ENCODE results near the gene YPEL4. TPM values are rescaled to one million over a fixed set of nuclear protein-coding genes. Genes with fewer than 3 reads are reported as not detected.

Gene YPEL4
- total RNA-seq, 4 donors from 2014 or later, result 0.63 to 1.8 (median 1.5) TPM

GRCh38 chr11:57638811-57639320 lies 10.8 kb downstream of the YPEL4 start:
- no peak for TF ChIP-seq CTCF (IDR thresholded peaks at IDR 0.05)
- ATAC-seq (ENCODE audit: low FRiP score) (no peak), DNase-seq (ENCODE audit: low spot score) (no peak)

GRCh38 chr11:57638005-57638781 lies 11.5 kb downstream of the YPEL4 start:
- DNase-seq (ENCODE audit: low spot score) (no peak), ATAC-seq (ENCODE audit: low FRiP score) (peak; percentile 77)
- no peak for TF ChIP-seq CTCF (IDR thresholded peaks at IDR 0.05)

- DNase-seq (ENCODE audit: low spot score), result no peak
- ATAC-seq (ENCODE audit: low FRiP score), result peak; percentile 13
- no peak for TF ChIP-seq CTCF (IDR thresholded peaks at IDR 0.05)
Observed at GRCh38 chr11:57637626-57638004, 12.1 kb downstream of the YPEL4 start.

- no peak for TF ChIP-seq CTCF (IDR thresholded peaks at IDR 0.05)
- no peak for DNase-seq (ENCODE audit: low spot score)
- no peak for ATAC-seq (ENCODE audit: low FRiP score)
Observed at GRCh38 chr11:57635246-57635645, 14.5 kb downstream of the YPEL4 start.

- no peak for DNase-seq (ENCODE audit: low spot score)
- TF ChIP-seq CTCF (IDR thresholded peaks at IDR 0.05), result no peak
- no peak for ATAC-seq (ENCODE audit: low FRiP score)
Observed at GRCh38 chr11:57634311-57634710, 15.4 kb downstream of the YPEL4 start.

GRCh38 chr11:57633394-57634070 lies 16.2 kb downstream of the YPEL4 start:
- DNase-seq (ENCODE audit: low spot score) (no peak), ATAC-seq (ENCODE audit: low FRiP score) (no peak)
- TF ChIP-seq CTCF (IDR thresholded peaks at IDR 0.05), result no peak
